ENCODE results near the gene TMEM165.
"Not testable (repeated sequence)": the region's sequence is repeated elsewhere in the genome, so short reads cannot be mapped to it uniquely, and the experiment has no call there.

Gene TMEM165, protein sequence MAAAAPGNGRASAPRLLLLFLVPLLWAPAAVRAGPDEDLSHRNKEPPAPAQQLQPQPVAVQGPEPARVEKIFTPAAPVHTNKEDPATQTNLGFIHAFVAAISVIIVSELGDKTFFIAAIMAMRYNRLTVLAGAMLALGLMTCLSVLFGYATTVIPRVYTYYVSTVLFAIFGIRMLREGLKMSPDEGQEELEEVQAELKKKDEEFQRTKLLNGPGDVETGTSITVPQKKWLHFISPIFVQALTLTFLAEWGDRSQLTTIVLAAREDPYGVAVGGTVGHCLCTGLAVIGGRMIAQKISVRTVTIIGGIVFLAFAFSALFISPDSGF

DNA sequence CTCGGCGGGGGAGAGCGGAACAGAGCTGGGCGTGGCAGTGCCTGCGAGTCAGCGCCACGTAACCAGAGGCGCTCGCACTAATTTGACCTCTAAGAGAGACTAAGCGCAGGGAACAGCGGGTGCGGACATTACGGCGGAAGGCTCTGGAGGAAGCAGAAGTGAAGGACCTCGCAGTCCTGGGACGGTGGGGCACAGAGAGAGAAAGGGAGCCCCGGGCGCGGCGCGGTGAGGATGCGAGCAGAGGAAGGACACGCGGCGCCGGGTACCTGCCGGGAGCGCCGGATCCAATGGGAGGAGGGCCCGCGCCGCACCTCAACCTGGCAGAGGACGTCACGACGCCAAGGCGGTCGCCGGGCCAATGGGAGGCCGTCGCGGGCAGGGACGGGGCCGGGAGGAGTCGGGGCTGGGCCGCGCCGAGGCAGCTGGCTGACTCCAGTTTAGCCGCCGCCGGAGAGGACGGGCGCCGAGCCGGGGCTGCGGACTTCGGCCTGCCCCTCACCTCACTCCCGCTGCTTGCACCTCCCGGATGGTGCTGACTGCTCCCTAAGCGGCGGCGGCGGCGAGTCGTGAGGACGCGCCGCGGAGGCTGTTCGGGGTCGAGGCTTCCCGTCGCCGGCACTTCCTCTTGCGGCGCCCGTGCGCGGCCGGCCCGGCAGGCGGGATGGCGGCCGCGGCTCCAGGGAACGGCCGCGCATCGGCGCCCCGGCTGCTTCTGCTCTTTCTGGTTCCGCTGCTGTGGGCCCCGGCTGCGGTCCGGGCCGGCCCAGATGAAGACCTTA lies at the start of gene TMEM165:
TSS of gene TMEM165 (plus strand) at position 429 of the 779 bp plus-strand sequence. CDS start at position 662, 233 bp downstream.
- TF ChIP-seq, protein P1, sequence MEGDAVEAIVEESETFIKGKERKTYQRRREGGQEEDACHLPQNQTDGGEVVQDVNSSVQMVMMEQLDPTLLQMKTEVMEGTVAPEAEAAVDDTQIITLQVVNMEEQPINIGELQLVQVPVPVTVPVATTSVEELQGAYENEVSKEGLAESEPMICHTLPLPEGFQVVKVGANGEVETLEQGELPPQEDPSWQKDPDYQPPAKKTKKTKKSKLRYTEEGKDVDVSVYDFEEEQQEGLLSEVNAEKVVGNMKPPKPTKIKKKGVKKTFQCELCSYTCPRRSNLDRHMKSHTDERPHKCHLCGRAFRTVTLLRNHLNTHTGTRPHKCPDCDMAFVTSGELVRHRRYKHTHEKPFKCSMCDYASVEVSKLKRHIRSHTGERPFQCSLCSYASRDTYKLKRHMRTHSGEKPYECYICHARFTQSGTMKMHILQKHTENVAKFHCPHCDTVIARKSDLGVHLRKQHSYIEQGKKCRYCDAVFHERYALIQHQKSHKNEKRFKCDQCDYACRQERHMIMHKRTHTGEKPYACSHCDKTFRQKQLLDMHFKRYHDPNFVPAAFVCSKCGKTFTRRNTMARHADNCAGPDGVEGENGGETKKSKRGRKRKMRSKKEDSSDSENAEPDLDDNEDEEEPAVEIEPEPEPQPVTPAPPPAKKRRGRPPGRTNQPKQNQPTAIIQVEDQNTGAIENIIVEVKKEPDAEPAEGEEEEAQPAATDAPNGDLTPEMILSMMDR (conservative IDR thresholded peaks at IDR 0.05; ENCODE audit: low read depth, low read length) = no peak
- DNase-seq (ENCODE audit: low read depth) = peak; percentile 90
- H3K4me3 ChIP-seq (ENCODE audit: low read depth, low read length) = peak within 1 kb of the TSS; percentile 74

DNA sequence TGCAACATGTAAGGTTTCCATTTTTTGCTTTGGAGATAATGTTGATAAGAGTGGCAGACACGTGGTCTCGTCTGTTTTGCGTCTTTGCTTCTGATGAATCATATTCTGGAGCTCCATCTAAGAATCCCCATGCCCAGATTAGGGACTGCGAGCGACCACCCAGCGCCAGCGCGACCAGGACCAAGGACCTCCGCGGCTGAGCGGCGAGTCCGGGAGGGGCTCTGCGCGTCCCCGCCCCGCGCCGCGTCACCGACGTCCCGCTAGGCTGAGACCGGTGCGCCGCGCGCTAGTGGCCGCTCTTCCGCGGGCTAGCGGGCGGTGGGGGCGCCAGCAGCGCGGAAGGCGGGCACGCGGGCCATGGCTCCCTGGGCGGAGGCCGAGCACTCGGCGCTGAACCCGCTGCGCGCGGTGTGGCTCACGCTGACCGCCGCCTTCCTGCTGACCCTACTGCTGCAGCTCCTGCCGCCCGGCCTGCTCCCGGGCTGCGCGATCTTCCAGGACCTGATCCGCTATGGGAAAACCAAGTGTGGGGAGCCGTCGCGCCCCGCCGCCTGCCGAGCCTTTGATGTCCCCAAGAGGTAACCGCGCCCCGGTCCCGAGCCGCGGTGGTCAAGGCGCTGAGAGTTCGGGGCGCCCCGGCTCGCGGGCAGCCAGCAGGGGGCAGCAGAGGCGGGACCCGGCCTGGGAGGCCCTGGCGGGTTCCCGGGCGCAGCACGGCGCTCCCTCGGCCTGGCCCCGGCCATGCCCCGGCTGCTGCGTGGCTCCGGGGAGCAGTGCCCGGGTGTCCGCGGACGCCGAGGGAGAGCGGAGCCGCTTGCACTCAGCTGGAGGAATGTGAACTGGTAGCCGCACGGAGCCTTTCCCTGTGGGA lies 49.5 kb upstream of the TMEM165 start, which contains the start of gene SRD5A3:
TSS of gene SRD5A3 (plus strand) at position 263 of the 871 bp plus-strand sequence. CDS start at position 358, 95 bp downstream.
- DNase-seq (ENCODE audit: low read depth) = peak; percentile 65
- peak within 1 kb of the TSS; percentile 77 for H3K4me3 ChIP-seq (ENCODE audit: low read depth, low read length)
- TF ChIP-seq, protein P1 (conservative IDR thresholded peaks at IDR 0.05; ENCODE audit: low read depth, low read length) = peak; percentile 59

DNA sequence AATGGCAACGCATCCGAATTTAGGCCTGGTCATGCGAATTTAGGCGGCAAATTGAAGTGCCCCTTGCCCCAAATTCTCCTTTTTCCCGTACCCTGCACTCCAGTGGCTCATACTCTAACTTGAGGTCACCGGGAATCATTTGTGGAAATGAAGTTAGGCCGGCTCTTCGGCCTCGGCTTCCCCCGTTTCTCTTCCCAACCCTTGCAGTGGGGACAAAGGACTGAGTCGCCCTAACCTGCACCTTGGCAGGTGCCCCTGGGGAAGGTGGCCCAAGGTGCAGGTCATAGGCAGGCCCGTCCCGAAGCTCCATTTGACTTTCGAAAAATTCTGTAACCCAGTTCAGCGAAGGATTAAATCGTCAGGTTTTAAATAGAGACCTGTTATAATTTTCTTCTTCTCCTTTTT lies 48.9 kb upstream of the TMEM165 start:
- DNase-seq (ENCODE audit: low read depth) = no peak
- TF ChIP-seq, protein P1 (conservative IDR thresholded peaks at IDR 0.05; ENCODE audit: low read depth, low read length) = no peak
- H3K4me3 ChIP-seq (ENCODE audit: low read depth, low read length) = peak overlapping the region; percentile 77

DNA sequence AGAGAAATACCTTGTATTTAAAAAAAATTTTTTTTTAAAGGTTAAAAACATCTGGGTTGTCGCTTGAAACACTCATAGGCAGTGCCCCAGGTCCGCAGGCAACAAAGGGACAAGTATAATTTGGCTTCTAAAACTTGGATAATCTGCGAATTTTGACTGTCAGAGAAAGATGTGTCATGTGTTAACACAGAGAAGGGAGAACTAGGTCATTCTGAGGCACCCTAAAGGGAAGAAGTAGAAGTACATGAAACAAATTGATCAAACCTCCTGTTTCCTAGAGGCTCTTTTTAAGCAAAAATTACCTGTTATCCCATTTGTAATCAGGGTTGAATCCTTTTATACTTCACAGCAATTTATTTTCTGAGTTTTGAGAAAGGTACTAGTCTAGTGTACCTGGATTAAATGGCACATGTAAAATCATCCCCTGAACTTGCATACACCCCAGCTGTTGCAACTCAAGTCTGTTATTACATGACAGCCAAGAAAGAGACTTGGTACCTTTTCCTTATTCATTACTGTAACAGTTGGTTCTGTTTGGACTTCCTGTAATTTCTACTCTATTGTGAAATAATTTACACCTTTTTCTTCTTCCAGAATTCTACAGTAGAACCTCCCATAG lies 48.0 kb upstream of the TMEM165 start:
- H3K4me3 ChIP-seq (ENCODE audit: low read depth, low read length) = no peak overlapping the region
- no peak for DNase-seq (ENCODE audit: low read depth)
- TF ChIP-seq, protein P1 (conservative IDR thresholded peaks at IDR 0.05; ENCODE audit: low read depth, low read length) = peak; percentile 4

DNA sequence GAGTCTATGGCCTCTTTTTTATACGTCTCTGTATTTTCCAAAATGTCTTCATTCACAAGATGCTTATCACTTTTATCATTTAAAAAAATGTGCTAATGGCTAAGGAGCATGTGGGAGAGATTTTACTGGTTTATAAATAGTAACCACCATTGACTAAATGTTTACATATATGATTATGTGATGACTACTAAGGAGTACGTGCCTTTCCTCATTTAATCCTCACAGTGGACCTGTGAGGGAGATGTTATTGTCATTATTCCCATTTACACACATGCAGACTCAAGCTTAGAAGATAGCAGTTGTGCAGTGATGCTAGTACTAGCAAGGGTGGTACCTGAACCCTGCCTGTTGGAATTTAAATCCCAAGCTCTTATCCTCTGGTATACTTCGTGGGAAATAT lies 47.3 kb upstream of the TMEM165 start:
- TF ChIP-seq, protein P1 (conservative IDR thresholded peaks at IDR 0.05; ENCODE audit: low read depth, low read length) = no peak
- no peak overlapping the region for H3K4me3 ChIP-seq (ENCODE audit: low read depth, low read length)
- DNase-seq (ENCODE audit: low read depth) = no peak

DNA sequence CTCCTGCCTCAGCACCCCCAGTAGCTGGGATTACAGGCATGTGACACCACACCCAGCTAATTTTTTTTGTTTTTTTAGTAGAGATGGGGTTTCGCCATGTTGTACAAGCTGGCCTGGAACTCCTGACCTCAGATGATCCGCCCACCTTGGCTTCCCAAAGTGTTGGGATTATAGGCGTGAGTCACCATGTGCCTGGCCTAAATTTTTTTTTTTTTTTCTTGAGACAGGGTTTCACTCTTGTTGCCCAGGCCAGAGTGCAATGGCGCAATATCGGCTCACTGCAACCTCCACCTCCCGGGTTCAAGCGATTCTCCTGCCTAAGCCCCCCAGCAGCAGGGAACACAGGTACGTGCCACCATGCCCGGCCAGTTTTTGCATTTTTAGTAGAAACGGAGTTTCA lies 44.9 kb upstream of the TMEM165 start:
- DNase-seq (ENCODE audit: low read depth); H3K4me3 ChIP-seq (ENCODE audit: low read depth, low read length): not testable (repeated sequence)

Data from choroid plexus epithelial cell (primary cell).